LNCAP (cell line): ENCODE results near the gene STK32B.

Source experiments
- TF ChIP-seq, protein P1 (sequence below): fragments of 450-650 bp; IDR thresholded peaks from 2 replicates; pipeline ENCODE4 v1.5.1; 2017; ENCODE audit warnings: mild to moderate bottlenecking

The STK32B gene

DNA sequence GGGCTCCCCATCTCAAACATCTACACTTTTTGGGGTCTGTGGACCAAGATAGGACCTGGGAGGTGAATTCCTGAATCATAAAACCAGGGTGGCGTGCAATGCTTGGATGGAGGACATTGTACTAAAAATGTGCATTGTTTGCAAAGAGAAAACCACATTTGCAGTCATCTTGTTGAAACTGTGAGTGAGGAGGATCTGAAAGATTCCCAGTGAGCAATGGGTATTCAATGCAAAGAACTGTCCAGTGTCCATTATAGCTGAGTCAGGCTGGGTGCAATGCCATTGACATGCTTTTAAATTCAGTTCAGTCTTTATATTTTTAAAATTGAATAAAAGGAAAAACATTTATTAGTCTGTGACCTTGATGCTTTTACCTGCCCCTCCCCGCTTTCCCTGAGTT, 215.7 kb downstream of the STK32B start:
- TF ChIP-seq, protein P1, sequence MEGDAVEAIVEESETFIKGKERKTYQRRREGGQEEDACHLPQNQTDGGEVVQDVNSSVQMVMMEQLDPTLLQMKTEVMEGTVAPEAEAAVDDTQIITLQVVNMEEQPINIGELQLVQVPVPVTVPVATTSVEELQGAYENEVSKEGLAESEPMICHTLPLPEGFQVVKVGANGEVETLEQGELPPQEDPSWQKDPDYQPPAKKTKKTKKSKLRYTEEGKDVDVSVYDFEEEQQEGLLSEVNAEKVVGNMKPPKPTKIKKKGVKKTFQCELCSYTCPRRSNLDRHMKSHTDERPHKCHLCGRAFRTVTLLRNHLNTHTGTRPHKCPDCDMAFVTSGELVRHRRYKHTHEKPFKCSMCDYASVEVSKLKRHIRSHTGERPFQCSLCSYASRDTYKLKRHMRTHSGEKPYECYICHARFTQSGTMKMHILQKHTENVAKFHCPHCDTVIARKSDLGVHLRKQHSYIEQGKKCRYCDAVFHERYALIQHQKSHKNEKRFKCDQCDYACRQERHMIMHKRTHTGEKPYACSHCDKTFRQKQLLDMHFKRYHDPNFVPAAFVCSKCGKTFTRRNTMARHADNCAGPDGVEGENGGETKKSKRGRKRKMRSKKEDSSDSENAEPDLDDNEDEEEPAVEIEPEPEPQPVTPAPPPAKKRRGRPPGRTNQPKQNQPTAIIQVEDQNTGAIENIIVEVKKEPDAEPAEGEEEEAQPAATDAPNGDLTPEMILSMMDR = no peak

DNA sequence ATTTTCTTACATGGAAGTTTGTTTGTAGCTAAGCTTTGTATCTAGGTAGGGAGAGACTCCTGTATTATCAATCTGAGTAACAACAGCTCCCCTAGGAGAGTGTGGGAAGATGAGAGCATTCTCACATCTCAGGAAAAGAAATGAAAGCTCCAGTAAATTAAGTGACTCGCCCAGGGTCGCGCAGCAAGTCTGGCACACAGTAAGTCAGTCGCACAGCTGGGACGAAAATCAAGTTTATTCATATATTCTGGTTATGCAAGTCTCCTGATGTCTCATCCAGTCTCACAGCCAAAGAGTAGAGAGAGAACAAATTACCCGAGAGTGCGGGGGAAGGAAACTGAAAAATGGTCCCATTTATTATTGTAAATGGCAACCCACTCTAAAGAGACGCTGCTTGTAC, 216.1 kb downstream of the STK32B start:
- TF ChIP-seq, protein P1 = no peak

DNA sequence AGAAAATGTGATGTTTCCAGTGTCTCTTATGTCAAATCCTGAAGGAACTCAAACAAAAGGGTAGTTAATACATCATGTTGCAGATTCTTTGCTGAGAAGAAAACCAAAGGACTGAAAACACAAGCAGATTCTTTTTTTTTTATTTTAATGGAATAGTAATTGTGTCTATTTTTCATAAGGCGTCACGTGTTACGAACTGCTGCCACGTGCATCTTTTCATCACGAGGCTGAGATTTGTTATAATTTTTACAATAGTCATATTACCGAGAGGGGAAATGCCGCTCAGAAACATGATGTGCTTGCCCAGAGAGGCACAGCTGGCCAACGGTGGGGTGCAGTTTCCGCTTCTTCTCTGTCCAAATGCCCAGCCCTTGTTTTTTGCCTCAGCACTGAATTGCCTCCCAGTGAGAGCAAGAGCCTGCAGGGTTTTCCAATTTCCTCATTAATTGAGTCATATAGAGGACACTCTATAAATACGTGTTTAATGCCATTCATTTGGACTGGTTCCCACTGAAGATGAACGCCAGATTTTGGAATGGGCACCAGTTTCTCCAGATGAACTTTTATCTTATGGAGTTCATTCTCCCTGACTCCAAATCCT, 225.3 kb downstream of the STK32B start:
- TF ChIP-seq, protein P1 = no peak

DNA sequence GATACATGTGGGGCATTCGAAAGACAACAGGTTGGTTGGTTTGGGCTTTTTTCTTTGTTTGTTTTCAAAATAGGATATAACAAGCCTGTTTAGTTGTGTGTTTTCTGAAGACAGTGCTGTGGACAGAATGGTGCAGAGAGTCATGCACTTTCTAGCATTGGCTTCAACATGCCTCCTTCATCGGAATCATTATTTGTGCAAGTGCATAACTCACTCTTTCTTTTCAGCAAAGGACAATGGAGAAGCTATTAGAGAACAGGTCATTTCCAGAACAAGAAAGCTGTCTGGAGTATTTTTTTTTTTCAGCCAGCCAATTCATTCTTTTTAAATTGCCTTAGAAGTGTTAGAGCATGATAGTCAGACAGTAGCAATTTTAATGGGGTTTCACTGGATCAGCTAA, 225.8 kb downstream of the STK32B start:
- TF ChIP-seq, protein P1 = no peak

DNA sequence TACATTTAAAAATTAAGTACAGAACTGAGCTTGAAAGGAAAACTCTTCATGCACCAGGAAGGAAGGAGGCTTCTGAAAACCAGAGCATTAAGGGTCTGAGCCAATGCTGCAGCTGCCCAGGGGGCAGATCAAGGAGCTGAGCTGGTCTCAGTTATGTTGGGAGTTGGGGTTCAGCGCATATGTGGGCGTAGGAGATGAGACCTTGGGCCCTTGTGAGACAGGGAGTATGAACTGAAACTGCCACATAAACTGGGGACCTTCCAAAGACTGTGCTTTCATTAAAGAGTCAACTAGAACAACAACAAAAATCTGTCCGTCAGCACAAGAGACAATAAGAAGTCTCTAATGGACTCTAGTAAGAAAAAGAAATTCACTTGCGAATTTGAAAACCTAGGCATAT, 226.9 kb downstream of the STK32B start:
- TF ChIP-seq, protein P1 = no peak

DNA sequence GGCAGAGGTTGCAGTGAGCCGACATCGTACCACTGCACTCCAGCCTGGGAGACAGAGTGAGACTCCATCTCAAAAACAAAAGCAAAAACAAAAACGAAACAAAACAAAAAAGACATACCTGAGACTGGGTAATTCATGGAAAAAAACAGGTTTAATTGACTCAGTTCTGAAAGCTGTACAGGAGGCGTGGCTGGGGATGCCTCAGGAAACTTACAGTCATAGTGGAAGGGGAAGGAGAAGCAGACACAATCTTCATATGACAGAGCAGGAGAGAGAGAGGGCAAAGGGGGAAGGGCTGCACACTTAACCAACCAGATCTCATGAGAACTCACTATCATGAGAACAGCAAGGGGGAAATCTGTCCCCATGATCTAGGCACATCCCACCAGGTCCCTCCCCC, 229.5 kb downstream of the STK32B start:
- TF ChIP-seq, protein P1 = no peak

DNA sequence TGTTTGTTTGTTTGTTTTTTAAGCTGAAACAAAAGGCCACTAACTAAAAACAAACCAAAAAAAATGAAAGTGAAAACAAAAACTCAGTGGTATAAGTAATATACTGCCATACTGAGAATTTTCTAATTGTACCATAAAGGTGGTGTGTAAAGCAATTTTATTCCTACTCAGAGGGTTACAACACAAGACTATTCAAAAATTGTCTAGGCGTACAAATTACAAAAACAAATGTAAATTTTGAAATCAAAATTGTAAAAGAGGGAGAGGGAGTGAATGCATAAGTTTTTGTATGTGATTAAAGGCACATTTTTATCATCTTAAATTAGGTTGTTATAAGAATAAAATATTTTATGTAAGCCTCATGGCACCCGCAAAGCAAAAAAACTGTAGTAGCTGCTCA, 232.6 kb downstream of the STK32B start:
- TF ChIP-seq, protein P1 = no peak

DNA sequence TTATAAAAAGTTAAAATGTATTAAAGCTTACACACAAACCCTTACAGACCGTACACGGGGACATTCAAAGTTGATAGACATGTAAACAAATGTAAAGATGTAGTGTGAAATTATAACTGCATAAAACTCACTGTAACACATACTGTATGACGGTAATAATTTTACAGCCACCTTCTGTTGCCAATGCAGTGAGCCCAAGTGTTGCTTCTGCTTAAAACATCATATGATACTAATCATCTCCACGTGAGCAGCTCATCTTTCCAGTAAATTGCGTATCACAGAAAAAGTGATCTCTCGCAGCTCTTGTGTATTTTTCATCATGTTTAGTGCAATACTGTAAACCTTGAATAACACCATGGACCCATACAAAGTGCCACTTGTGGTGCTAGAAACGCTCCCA, 233.2 kb downstream of the STK32B start:
- TF ChIP-seq, protein P1 = no peak
